MM.1S (cell line): ENCODE results near the gene SEMA6A.

Experiments used
- DNase-seq: peaks from one replicate; pipeline ENCODE4 v3.0.0-alpha.2; 2015
- H2AFZ ChIP-seq: fragments of 300-600 bp; sonication (generic); 2 replicates; pipeline ENCODE4 v1.6.0; 2016; ENCODE audit warnings: antibody characterized with exemption, low read length
- H3F3A ChIP-seq: fragments of 300-600 bp; sonication (generic); 2 replicates; pipeline ENCODE4 v1.6.1; 2016; ENCODE audit warnings: mild to moderate bottlenecking, antibody characterized with exemption, low read length, moderate library complexity, mixed read lengths; ENCODE audit not compliant: insufficient read depth
- H3K27ac ChIP-seq: fragments of 300-600 bp; sonication (generic); 2 replicates; pipeline ENCODE4 v1.5.1; 2016; ENCODE audit warnings: mild to moderate bottlenecking, low read length
- H3K27me3 ChIP-seq: fragments of 300-600 bp; sonication (generic); replicated peaks from 2 replicates; pipeline ENCODE4 v1.6.0; 2016; ENCODE audit warnings: low read length; ENCODE audit not compliant: insufficient read depth
- H3K36me3 ChIP-seq: fragments of 300-600 bp; sonication (generic); replicated peaks from 2 replicates; pipeline ENCODE4 v1.6.1; 2016; ENCODE audit warnings: mild to moderate bottlenecking, low read length, mixed read lengths; ENCODE audit not compliant: insufficient read depth
- H3K4me1 ChIP-seq: fragments of 300-600 bp; sonication (generic); 2 replicates; pipeline ENCODE4 v1.6.1; 2016; ENCODE audit warnings: low read length, mixed read lengths
- H3K4me2 ChIP-seq: fragments of 300-600 bp; sonication (generic); 2 replicates; pipeline ENCODE4 v1.6.0; 2016; ENCODE audit warnings: low read depth, low read length
- H3K4me3 ChIP-seq: fragments of 300-600 bp; sonication (generic); 2 replicates; pipeline ENCODE4 v1.5.1; 2016; ENCODE audit warnings: low read length, mixed read lengths
- H3K79me2 ChIP-seq: fragments of 300-600 bp; sonication (generic); 2 replicates; pipeline ENCODE4 v1.6.1; 2016; ENCODE audit warnings: mixed run types, low read length, mixed read lengths
- H3K9ac ChIP-seq: fragments of 300-600 bp; sonication (generic); 2 replicates; pipeline ENCODE4 v1.6.1; 2016; ENCODE audit warnings: low read length, mixed read lengths
- H3K9me2 ChIP-seq: fragments of 300-600 bp; sonication (generic); replicated peaks from 2 replicates; pipeline ENCODE4 v1.6.1; 2016; ENCODE audit warnings: mild to moderate bottlenecking, low read length, mixed read lengths; ENCODE audit not compliant: insufficient read depth
- H3K9me3 ChIP-seq: fragments of 300-600 bp; sonication (generic); replicated peaks from 2 replicates; pipeline ENCODE4 v1.6.1; 2016; ENCODE audit warnings: mild to moderate bottlenecking, low read length, mixed read lengths; ENCODE audit not compliant: insufficient read depth
- H4K20me1 ChIP-seq: fragments of 300-600 bp; sonication (generic); 2 replicates; pipeline ENCODE4 v1.6.1; 2016; ENCODE audit warnings: mild to moderate bottlenecking, low read length, moderate library complexity, mixed read lengths; ENCODE audit not compliant: insufficient read depth
- EZH2 ChIP-seq: fragments of 300-600 bp; sonication (generic); optimal IDR thresholded peaks from 2 replicates; pipeline ENCODE3; 2017; ENCODE audit warnings: low read depth, mild to moderate bottlenecking, antibody characterized with exemption, low read length, mixed read lengths
- EZH2phosphoT487 ChIP-seq: fragments of 300-600 bp; sonication (generic); IDR thresholded peaks from 2 replicates; pipeline ENCODE4 v1.6.1; 2018; ENCODE audit warnings: antibody characterized with exemption, low read length
- TF ChIP-seq, protein P1 (sequence below): fragments of 300-600 bp; sonication (generic); IDR thresholded peaks from 2 replicates; pipeline ENCODE4 v1.5.1; 2016; ENCODE audit warnings: antibody characterized with exemption, low read length, mixed read lengths

SEMA6A gene

DNA sequence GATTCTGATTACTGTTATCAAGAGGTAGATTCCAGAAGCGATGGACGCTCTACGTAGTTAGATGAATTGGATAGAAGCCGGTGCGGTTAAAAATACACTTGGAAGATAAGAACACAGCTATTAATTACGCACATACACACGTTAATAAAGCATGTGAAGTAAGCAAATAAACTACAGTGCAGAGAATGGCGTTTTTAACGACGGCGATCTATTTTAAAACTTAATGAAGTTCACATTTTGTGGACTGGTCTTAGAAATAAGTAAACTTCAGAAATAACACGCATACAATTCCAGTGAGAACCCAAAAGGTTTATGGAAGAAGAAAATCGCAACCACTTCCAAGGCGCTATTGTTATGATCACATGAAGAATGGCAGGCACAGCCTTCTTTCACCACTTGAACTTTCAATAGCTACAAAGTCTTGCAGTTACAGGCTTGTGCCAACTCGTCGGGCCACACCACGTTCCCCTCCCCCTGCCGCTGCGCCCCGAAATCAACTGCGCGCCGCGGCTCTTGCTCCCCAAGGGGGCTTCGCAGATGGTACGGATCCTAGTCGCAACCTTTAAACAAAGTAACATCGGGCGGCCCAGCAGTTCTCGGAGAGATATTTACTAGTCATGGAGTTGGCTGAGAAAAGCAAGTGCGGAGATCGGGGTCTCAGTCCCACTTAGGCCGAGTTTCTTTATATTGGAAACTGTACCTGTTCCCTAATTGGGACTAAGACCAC is 866 bp upstream of the SEMA6A start:
- peak overlapping the region; percentile 89 for H3K4me2 ChIP-seq
- peak overlapping the region; percentile 50 for H2AFZ ChIP-seq
- H3K79me2 ChIP-seq, result no peaks in the 10 kb centered on the region

DNA sequence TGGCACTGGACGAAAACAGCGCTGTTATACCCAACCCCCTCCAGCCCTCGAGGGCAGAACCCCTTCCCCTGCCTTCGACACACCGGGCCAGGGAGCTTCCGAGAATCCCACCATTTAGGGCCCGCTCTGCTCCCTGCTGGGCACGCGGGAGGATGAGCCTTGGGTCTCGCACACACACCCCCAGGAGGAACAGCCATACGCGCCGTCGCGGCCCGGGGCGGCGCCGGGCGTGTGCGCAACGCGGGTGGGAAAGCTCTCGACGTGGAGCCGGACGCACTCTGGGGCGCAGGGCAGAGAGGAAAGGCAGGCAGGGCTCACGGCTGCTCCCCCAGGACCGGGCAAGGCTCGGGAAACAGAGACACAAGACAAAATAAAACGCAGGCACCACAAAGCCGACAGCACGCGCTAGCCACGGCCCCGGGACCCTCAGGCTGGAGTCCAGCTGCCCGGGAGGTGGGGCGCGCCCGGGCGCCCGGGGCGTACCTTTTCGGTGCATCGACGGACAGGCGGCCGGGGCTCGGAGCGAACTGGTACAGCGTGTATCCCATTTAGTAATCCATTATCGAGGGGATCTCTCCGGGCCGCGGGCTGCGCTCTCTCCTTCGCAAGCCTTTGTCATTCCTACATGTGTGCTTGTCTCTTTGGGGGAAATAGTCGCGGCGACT is 789 bp downstream of the SEMA6A start:
- no peaks in the 10 kb centered on the region for H3K9me2 ChIP-seq
- H3K9me3 ChIP-seq, result no peaks in the 10 kb centered on the region
- no peak for DNase-seq
- no peaks in the 10 kb centered on the region for H4K20me1 ChIP-seq
- peaks cover 8% of the 10 kb centered on the region; the same call in 1 of the 2 replicates for H3K4me1 ChIP-seq
- no peaks in the 10 kb centered on the region for H3K36me3 ChIP-seq
- peak overlapping the region; percentile 67 for H3K4me3 ChIP-seq
- TF ChIP-seq EZH2phosphoT487 (no peak), EZH2 (no peak)
- TF ChIP-seq, protein P1, sequence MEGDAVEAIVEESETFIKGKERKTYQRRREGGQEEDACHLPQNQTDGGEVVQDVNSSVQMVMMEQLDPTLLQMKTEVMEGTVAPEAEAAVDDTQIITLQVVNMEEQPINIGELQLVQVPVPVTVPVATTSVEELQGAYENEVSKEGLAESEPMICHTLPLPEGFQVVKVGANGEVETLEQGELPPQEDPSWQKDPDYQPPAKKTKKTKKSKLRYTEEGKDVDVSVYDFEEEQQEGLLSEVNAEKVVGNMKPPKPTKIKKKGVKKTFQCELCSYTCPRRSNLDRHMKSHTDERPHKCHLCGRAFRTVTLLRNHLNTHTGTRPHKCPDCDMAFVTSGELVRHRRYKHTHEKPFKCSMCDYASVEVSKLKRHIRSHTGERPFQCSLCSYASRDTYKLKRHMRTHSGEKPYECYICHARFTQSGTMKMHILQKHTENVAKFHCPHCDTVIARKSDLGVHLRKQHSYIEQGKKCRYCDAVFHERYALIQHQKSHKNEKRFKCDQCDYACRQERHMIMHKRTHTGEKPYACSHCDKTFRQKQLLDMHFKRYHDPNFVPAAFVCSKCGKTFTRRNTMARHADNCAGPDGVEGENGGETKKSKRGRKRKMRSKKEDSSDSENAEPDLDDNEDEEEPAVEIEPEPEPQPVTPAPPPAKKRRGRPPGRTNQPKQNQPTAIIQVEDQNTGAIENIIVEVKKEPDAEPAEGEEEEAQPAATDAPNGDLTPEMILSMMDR, result no peak
- H3K9ac ChIP-seq, result no peak overlapping the region
- H3K27me3 ChIP-seq, result peaks cover 17% of the 10 kb centered on the region
- H3K27ac ChIP-seq, result no peak overlapping the region
- H3K79me2 ChIP-seq, result no peaks in the 10 kb centered on the region
- H2AFZ ChIP-seq, result peak overlapping the region; percentile 43; the same call in 1 of the 2 replicates
- peak overlapping the region; percentile 89 for H3K4me2 ChIP-seq
- peaks cover 14% of the 10 kb centered on the region for H3F3A ChIP-seq

More for the DNA sequence above, 866 bp upstream of the SEMA6A start:
- H3K9me2 ChIP-seq, result no peaks in the 10 kb centered on the region
- peaks cover 17% of the 10 kb centered on the region for H3K27me3 ChIP-seq
- peak overlapping the region; percentile 17; the same call in 1 of the 2 replicates for H3K9ac ChIP-seq
- H3K4me3 ChIP-seq, result peak overlapping the region; percentile 67
- no peak overlapping the region for H3K27ac ChIP-seq
- H3K4me1 ChIP-seq, result peaks cover 8% of the 10 kb centered on the region; the same call in 1 of the 2 replicates
- H3F3A ChIP-seq, result peaks cover 14% of the 10 kb centered on the region
- no peaks in the 10 kb centered on the region for H3K36me3 ChIP-seq
- DNase-seq, result peak; percentile 18
- no peaks in the 10 kb centered on the region for H4K20me1 ChIP-seq
- TF ChIP-seq, protein P1, result no peak
- TF ChIP-seq EZH2 (no peak), EZH2phosphoT487 (no peak)
- H3K9me3 ChIP-seq, result no peaks in the 10 kb centered on the region

DNA sequence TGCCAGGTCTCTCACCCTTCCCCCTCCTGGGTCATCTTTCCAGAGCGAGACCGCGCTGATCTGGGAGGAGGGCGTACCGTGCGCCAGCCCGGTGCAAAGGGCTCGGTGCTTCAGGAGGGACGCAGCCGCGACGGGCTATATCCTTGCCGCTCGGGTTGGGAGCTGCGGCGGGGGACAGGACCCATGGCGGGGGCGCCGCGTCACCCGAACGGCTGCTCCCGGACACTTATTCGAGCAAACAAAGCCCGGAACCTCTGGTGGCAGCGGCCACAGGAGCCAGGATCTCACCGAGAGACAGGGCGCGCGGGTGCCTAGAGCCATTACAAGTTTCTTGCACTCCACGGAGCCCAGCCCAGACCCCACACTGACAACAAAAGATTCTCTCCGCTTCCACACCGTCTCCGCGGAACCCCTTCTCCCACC is 1.3 kb downstream of the SEMA6A start:
- peaks cover 8% of the 10 kb centered on the region; the same call in 1 of the 2 replicates for H3K4me1 ChIP-seq
- H3K27me3 ChIP-seq, result peaks cover 17% of the 10 kb centered on the region
- H3K79me2 ChIP-seq, result no peaks in the 10 kb centered on the region
- H2AFZ ChIP-seq, result no peak overlapping the region
- H3K36me3 ChIP-seq, result no peaks in the 10 kb centered on the region
- no peaks in the 10 kb centered on the region for H4K20me1 ChIP-seq
- H3K4me2 ChIP-seq, result peak overlapping the region; percentile 89; the same call in 1 of the 2 replicates
- no peak for TF ChIP-seq EZH2
- TF ChIP-seq EZH2phosphoT487, result no peak
- TF ChIP-seq, protein P1, result no peak
- DNase-seq, result no peak
- no peak overlapping the region for H3K9ac ChIP-seq
- H3K9me3 ChIP-seq, result no peaks in the 10 kb centered on the region
- H3K9me2 ChIP-seq, result no peaks in the 10 kb centered on the region
- H3F3A ChIP-seq, result peaks cover 14% of the 10 kb centered on the region
- H3K27ac ChIP-seq, result no peak overlapping the region
- peak overlapping the region; percentile 67; the same call in 1 of the 2 replicates for H3K4me3 ChIP-seq
